Measurements from ENCODE around the gene LENG1. TPM values are rescaled to one million over a fixed set of nuclear protein-coding genes. Genes with fewer than 3 reads are reported as not detected.

LENG1 gene
- polyA plus RNA-seq (2013): 6.2 TPM in 2 replicates

DNA sequence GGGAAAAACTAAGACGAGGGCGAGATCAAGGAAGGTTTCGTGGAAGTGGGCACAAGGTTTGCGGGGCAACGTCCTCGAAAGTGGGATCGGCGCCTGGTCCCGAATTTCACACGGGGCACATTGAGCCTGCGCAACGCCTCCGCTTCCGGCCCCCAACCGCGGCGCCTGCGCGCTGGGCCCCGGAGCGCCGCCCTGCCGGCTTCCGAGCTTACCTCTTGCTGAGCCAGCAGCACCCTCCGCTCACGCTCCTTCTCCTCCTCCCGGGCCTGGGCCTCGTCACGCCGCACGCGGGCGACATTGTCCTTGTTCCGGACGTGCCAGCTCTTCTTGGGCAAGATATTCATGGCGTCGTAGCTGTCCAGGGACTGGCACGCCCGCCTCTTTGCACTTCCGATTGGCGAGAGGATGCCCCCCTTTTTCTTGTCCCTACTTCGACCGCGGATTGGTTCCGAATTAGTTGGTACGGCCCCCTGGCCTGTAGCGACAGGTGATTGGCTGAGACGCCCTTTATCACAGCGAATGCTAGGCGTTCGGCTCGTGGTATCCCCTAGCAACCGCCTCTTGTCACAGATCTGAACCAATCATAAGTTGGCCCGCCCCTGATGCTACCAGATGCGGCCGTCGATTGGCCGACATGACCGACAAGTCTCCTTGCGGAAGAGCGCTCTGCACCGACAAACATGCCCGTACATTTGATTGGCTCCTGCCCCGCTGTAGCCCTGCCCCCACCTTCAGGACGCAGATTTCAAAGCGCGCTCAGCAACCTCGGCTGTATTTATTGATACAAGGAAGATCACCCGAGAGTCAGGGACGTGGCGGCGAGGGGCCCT is at the start of gene LENG1:
TSS of gene LENG1 (minus strand) at position 370 of the 830 bp plus-strand sequence. CDS start at position 344, 26 bp downstream.
- Histone ChIP-seq H3K9me3 (ENCODE audit: insufficient read depth, low read depth, low read length) (no peaks in the 10 kb centered on the region), H3K27ac (ENCODE audit: low read depth, low read length) (peak within 1 kb of the TSS; percentile 88), H2BK5ac (ENCODE audit: low read depth, low read length, poor library complexity) (peak within 1 kb of the TSS; percentile 62), H3K23ac (ENCODE audit: low read length) (no peak within 1 kb of the TSS), H3K14ac (ENCODE audit: low read length) (peak within 1 kb of the TSS; percentile 56), H3K9ac (ENCODE audit: low read length) (peak within 1 kb of the TSS; percentile 91), H3K18ac (ENCODE audit: low read length) (peak within 1 kb of the TSS; percentile 47), H2AFZ (ENCODE audit: insufficient read depth, low read length, poor library complexity) (peak within 1 kb of the TSS; percentile 61), H4K91ac (ENCODE audit: low read depth, low read length) (peak within 1 kb of the TSS; percentile 64), H3K79me2 (ENCODE audit: control insufficient read depth, insufficient read depth, low read length, poor library complexity) (peaks cover 6% of the 10 kb centered on the region), H3K36me3 (ENCODE audit: control insufficient read depth in 1 of 2, insufficient read depth in 2 of 2, low read length in 2 of 2) (peaks cover 30 to 32% of the 10 kb centered on the region in 2 experiments), H3K4me2 (ENCODE audit: low read length) (peak within 1 kb of the TSS; percentile 93), H3K4me1 (ENCODE audit: control insufficient read depth in 1 of 2, insufficient read depth in 2 of 2, low read length in 2 of 2) (peaks cover 5 to 26% of the 10 kb centered on the region in 2 experiments), H3K4ac (ENCODE audit: low read depth, low read length) (peak within 1 kb of the TSS; percentile 41), H3K27me3 (ENCODE audit: insufficient read depth, low read length) (no peaks in the 10 kb centered on the region), H2AK5ac (ENCODE audit: low read length) (peak within 1 kb of the TSS; percentile 36), H3K79me1 (ENCODE audit: low read length) (peaks cover 6% of the 10 kb centered on the region), H4K12ac (ENCODE audit: low read depth, low read length) (peak within 1 kb of the TSS; percentile 54), H4K8ac (ENCODE audit: low read depth, low read length) (peak within 1 kb of the TSS; percentile 74), H3K4me3 (ENCODE audit: low read depth, low read length) (peak within 1 kb of the TSS; percentile 95), H2BK12ac (ENCODE audit: low read length) (no peak within 1 kb of the TSS), H2BK120ac (ENCODE audit: insufficient read depth, low read length, poor library complexity) (peak within 1 kb of the TSS; percentile 49)
- DNase-seq: peak; percentile 100
- no CpG with 5 or more reads among the region's 72 CpGs for WGBS (ENCODE audit: extremely low coverage, insufficient coverage, insufficient read length)

DNA sequence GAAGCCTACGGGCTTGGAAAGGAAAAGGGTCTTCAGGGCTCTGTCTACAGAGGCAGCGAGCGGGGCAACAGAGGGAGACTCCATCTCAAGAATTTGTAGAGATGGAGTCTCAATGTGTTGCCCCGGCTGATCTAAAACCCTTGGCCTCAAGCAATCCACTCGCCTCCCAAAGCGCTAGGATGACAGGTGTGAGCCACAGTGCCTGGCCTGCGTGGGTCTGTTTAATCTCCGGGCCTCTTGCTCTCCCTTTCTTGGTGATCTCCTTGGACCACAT is 49.2 kb upstream of the LENG1 start:
- Histone ChIP-seq H3K9me3 (ENCODE audit: insufficient read depth, low read depth, low read length) (no peaks in the 10 kb centered on the region), H3K79me2 (ENCODE audit: control insufficient read depth, insufficient read depth, low read length, poor library complexity) (peaks cover 2% of the 10 kb centered on the region), H3K36me3 (ENCODE audit: control insufficient read depth in 1 of 2, insufficient read depth in 2 of 2, low read length in 2 of 2) (peaks cover 45 to 65% of the 10 kb centered on the region in 2 experiments), H2BK120ac (ENCODE audit: insufficient read depth, low read length, poor library complexity) (no peak overlapping the region), H3K23ac (ENCODE audit: low read length) (no peak overlapping the region), H3K18ac (ENCODE audit: low read length) (no peak overlapping the region), H3K27me3 (ENCODE audit: insufficient read depth, low read length) (no peaks in the 10 kb centered on the region), H4K91ac (ENCODE audit: low read depth, low read length) (no peak overlapping the region), H3K27ac (ENCODE audit: low read depth, low read length) (no peak overlapping the region), H3K4me1 (ENCODE audit: control insufficient read depth in 1 of 2, insufficient read depth in 2 of 2, low read length in 2 of 2) (peaks cover 13 to 21% of the 10 kb centered on the region in 2 experiments), H2AK5ac (ENCODE audit: low read length) (no peak overlapping the region), H3K79me1 (ENCODE audit: low read length) (no peaks in the 10 kb centered on the region), H3K4me2 (ENCODE audit: low read length) (no peak overlapping the region), H2AFZ (ENCODE audit: insufficient read depth, low read length, poor library complexity) (peak overlapping the region; percentile 23), H2BK12ac (ENCODE audit: low read length) (no peak overlapping the region), H3K4ac (ENCODE audit: low read depth, low read length) (no peak overlapping the region), H4K8ac (ENCODE audit: low read depth, low read length) (no peak overlapping the region), H4K12ac (ENCODE audit: low read depth, low read length) (no peak overlapping the region), H3K9ac (ENCODE audit: low read length) (no peak overlapping the region), H2BK5ac (ENCODE audit: low read depth, low read length, poor library complexity) (no peak overlapping the region), H3K4me3 (ENCODE audit: low read depth, low read length) (no peak overlapping the region), H3K14ac (ENCODE audit: low read length) (no peak overlapping the region)
- WGBS (ENCODE audit: extremely low coverage, insufficient coverage, insufficient read length): no CpG with 5 or more reads among the region's 8 CpGs
- peak in 1 of 2 donors; percentile 32 for DNase-seq

DNA sequence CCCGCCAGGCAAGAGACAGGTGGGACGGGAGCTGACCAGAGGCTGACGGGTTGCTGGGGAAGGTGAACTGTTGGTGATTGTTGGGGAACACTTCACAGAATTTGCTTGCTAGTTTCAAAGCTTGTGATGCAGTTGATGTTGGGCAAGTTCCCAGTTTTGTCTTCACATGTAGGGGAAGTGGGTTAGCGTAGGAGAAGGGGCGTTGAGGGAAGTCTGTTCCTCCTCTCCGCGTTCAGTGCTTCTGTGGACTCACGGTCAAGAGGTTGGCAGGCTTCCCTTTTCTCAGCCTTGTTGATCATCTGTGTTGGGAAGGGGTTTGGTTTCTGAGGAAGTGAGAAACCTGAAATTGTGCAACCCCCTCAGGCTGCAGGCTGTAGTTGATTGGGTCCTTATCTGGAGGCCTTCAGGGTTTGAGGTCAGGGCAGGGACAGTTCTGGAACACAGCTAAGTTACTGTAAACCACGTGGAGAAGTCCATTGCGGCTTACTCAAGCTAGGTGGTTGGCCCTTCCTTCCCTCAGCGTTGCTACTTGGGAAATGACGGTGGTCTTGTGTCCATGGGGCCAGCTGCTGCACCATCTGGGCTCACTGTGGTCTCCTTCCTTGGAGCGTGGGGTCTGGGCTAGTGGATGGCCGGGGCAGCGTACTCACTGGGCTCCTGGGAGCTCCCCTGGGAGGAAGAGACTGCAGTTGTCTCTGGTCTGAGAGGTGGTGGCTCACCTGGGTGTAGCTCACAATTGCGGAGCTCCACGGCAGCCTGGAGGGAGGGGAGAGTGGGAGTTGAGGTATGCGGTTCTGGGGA is 48.7 kb upstream of the LENG1 start:
- Histone ChIP-seq H3K27ac (ENCODE audit: low read depth, low read length) (no peak overlapping the region), H4K12ac (ENCODE audit: low read depth, low read length) (no peak overlapping the region), H3K36me3 (ENCODE audit: control insufficient read depth in 1 of 2, insufficient read depth in 2 of 2, low read length in 2 of 2) (peaks cover 50 to 71% of the 10 kb centered on the region in 2 experiments), H3K79me2 (ENCODE audit: control insufficient read depth, insufficient read depth, low read length, poor library complexity) (peaks cover 2% of the 10 kb centered on the region), H2AK5ac (ENCODE audit: low read length) (no peak overlapping the region), H3K18ac (ENCODE audit: low read length) (no peak overlapping the region), H3K4me1 (ENCODE audit: control insufficient read depth in 1 of 2, insufficient read depth in 2 of 2, low read length in 2 of 2) (peaks cover 15 to 21% of the 10 kb centered on the region in 2 experiments), H3K9me3 (ENCODE audit: insufficient read depth, low read depth, low read length) (no peaks in the 10 kb centered on the region), H3K4me2 (ENCODE audit: low read length) (no peak overlapping the region), H3K9ac (ENCODE audit: low read length) (no peak overlapping the region), H3K4ac (ENCODE audit: low read depth, low read length) (no peak overlapping the region), H3K23ac (ENCODE audit: low read length) (no peak overlapping the region), H4K91ac (ENCODE audit: low read depth, low read length) (no peak overlapping the region), H4K8ac (ENCODE audit: low read depth, low read length) (no peak overlapping the region), H2BK120ac (ENCODE audit: insufficient read depth, low read length, poor library complexity) (peak overlapping the region; percentile 19), H3K4me3 (ENCODE audit: low read depth, low read length) (no peak overlapping the region), H2BK12ac (ENCODE audit: low read length) (no peak overlapping the region), H3K14ac (ENCODE audit: low read length) (no peak overlapping the region), H2AFZ (ENCODE audit: insufficient read depth, low read length, poor library complexity) (peak overlapping the region; percentile 23), H2BK5ac (ENCODE audit: low read depth, low read length, poor library complexity) (no peak overlapping the region), H3K27me3 (ENCODE audit: insufficient read depth, low read length) (no peaks in the 10 kb centered on the region), H3K79me1 (ENCODE audit: low read length) (no peaks in the 10 kb centered on the region)
- WGBS (ENCODE audit: extremely low coverage, insufficient coverage, insufficient read length): no CpG with 5 or more reads among the region's 18 CpGs
- peak; percentile 74 to 82 for DNase-seq

DNA sequence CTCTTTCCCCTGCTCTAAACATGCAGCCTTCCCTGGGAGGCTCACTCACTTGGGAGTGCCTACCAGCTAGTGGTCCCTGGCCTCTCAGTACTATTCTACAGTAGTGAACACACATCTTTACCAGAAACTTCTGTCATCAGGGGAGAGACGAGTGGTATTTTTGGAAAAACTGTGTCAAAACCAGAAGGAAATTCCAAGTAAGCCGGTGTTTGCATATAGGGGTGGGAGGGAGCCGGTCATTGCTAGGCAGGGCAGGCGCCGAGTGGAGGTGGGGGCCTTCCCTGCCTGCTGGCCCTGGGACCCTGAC is 48.1 kb upstream of the LENG1 start:
- no CpG with 5 or more reads among the region's 5 CpGs for WGBS (ENCODE audit: extremely low coverage, insufficient coverage, insufficient read length)
- H3K23ac ChIP-seq (ENCODE audit: low read length): no peak overlapping the region
- no peaks in the 10 kb centered on the region for H3K79me1 ChIP-seq (ENCODE audit: low read length)

More for the DNA sequence above, 48.1 kb upstream of the LENG1 start:
- H3K4ac ChIP-seq (ENCODE audit: low read depth, low read length): no peak overlapping the region
- H3K4me3 ChIP-seq (ENCODE audit: low read depth, low read length): no peak overlapping the region
- H3K27me3 ChIP-seq (ENCODE audit: insufficient read depth, low read length): no peaks in the 10 kb centered on the region
- peaks cover 53 to 76% of the 10 kb centered on the region in 2 experiments for H3K36me3 ChIP-seq (ENCODE audit: control insufficient read depth in 1 of 2, insufficient read depth in 2 of 2, low read length in 2 of 2)
- no peaks in the 10 kb centered on the region for H3K9me3 ChIP-seq (ENCODE audit: insufficient read depth, low read depth, low read length)
- no peak overlapping the region for H4K12ac ChIP-seq (ENCODE audit: low read depth, low read length)
- DNase-seq: peak; percentile 28 to 36
- no peak overlapping the region for H3K9ac ChIP-seq (ENCODE audit: low read length)
- peaks cover 7% of the 10 kb centered on the region for H3K79me2 ChIP-seq (ENCODE audit: control insufficient read depth, insufficient read depth, low read length, poor library complexity)
- H2AK5ac ChIP-seq (ENCODE audit: low read length): no peak overlapping the region
- H2BK12ac ChIP-seq (ENCODE audit: low read length): no peak overlapping the region
- peaks cover 17 to 25% of the 10 kb centered on the region in 2 experiments for H3K4me1 ChIP-seq (ENCODE audit: control insufficient read depth in 1 of 2, insufficient read depth in 2 of 2, low read length in 2 of 2)
- H4K8ac ChIP-seq (ENCODE audit: low read depth, low read length): no peak overlapping the region
- H4K91ac ChIP-seq (ENCODE audit: low read depth, low read length): no peak overlapping the region
- no peak overlapping the region for H3K14ac ChIP-seq (ENCODE audit: low read length)
- no peak overlapping the region for H2BK120ac ChIP-seq (ENCODE audit: insufficient read depth, low read length, poor library complexity)
- no peak overlapping the region for H3K18ac ChIP-seq (ENCODE audit: low read length)
- no peak overlapping the region for H3K4me2 ChIP-seq (ENCODE audit: low read length)
- no peak overlapping the region for H2AFZ ChIP-seq (ENCODE audit: insufficient read depth, low read length, poor library complexity)
- H2BK5ac ChIP-seq (ENCODE audit: low read depth, low read length, poor library complexity): no peak overlapping the region
- no peak overlapping the region for H3K27ac ChIP-seq (ENCODE audit: low read depth, low read length)
